ENCODE measurements around the gene GPX7. TPM values are rescaled to one million over a fixed set of nuclear protein-coding genes. Genes with fewer than 3 reads are reported as not detected.
"Not testable (repeated sequence)": the region's sequence is repeated elsewhere in the genome, so short reads cannot be mapped to it uniquely, and the experiment has no call there.

GPX7 gene
- total and polyA plus RNA-seq, 5 donors, result 9.4 to 13.9 (median 11.8) TPM

DNA sequence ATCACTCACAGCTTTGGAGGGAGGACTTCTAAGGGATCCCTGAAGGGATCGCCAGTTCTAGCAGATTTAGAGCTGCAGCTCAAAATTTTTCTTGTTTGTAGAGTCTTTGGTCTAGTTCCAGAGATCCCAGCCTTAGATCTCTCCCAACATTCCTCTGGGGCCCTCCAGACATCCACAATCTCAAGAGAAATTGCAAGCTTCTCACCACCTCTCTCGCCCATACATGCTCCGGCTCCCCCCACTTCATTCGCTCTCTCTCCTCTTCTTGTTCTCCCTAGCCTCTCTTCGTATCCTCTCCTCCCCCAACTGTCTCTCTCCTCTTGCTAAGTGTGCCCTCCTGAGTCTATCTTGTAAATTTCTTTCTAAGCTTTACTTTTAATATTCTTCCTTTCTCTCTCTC lies 34.2 kb upstream of the GPX7 start:
- H3K4me3 ChIP-seq (ENCODE audit: low read length), result no peak overlapping the region
- intact Hi-C loops (cut with DNase I), result no loop called here
- DNase-seq (no peak), ATAC-seq (no peak)
- WGBS, result 49% methylated on average over 5 of the region's 5 CpGs
- H3K9me3 ChIP-seq (ENCODE audit: control insufficient read depth, low read length), result no peaks in the 10 kb centered on the region
- no peaks in the 10 kb centered on the region for H3K27me3 ChIP-seq (ENCODE audit: control insufficient read depth, insufficient read depth)
- H3K27ac ChIP-seq (ENCODE audit: low read length), result no peak overlapping the region
- H3K4me1 ChIP-seq (ENCODE audit: control insufficient read depth, insufficient read depth, low read length), result no peaks in the 10 kb centered on the region

DNA sequence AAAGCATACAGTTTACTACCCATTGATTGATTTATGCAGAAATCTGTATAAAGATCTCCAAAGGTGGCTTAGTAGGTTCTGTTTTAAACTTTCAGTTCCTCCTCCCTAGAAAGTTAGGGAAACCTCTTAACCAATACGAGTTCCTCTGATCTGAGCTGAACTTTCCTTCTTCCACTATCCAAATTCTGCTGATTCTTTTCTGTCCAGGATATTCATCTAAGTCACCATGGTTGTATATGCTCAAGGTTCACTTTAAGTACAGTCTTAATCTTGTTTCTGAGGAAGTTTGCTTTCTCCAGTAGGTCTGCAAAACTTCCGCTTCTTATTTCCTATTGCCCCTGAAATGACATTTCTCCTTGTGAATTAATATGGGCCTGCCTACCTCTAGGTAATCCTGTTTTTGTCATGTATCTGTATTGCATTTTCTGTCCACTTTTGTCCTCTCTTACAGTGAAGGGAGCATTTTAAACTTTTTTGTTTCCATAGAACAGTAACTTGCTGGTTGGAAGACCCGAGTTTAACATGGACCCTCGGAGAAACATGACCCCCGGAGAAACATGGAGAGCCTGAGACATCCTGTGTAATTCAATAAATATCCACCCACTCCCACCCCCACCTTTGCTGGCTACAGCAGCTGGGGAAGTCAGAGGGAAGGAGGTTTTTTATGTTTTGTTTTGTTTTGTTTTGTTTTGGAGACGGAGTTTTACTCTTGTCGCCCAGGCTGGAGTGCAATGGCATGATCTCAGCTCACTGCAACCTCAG lies 32.5 kb upstream of the GPX7 start:
- 48% methylated on average over 7 of the region's 7 CpGs for WGBS
- intact Hi-C loops (cut with DNase I), result no loop called here
- Histone ChIP-seq H3K27me3 (ENCODE audit: control insufficient read depth, insufficient read depth) (no peaks in the 10 kb centered on the region), H3K4me3 (ENCODE audit: low read length) (no peak overlapping the region), H3K27ac (ENCODE audit: low read length) (no peak overlapping the region), H3K4me1 (ENCODE audit: control insufficient read depth, insufficient read depth, low read length) (no peaks in the 10 kb centered on the region), H3K9me3 (ENCODE audit: control insufficient read depth, low read length) (no peaks in the 10 kb centered on the region)
- DNase-seq (no peak), ATAC-seq (no peak)

DNA sequence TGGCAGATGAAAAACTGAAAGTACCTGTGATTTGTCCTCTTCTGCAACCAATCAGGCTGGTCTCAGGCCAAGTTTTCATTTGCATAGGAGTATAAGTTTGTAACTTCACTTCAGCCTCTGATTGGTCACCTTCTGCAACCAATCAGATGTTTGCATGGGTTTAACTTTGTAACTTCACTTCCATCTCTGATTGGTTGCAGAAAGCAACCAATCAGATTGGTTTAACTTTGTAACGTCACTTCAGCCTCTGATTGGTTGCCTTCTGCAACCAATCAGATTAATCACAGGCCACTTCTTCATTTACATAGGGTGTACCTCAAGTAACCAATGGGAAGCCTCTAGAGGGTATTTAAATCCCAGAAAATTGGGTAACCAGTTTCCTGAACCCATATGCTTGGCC lies 30.4 kb upstream of the GPX7 start:
- Histone ChIP-seq H3K27me3 (ENCODE audit: control insufficient read depth, insufficient read depth) (no peaks in the 10 kb centered on the region), H3K27ac (ENCODE audit: low read length) (no peak overlapping the region), H3K9me3 (ENCODE audit: control insufficient read depth, low read length) (no peaks in the 10 kb centered on the region), H3K4me3 (ENCODE audit: low read length) (no peak overlapping the region), H3K4me1 (ENCODE audit: control insufficient read depth, insufficient read depth, low read length) (no peaks in the 10 kb centered on the region)
- no peak for DNase-seq
- no peak for ATAC-seq
- 75% methylated on average over 1 of the region's 1 CpG for WGBS
- intact Hi-C loops (cut with DNase I), result no loop called here

DNA sequence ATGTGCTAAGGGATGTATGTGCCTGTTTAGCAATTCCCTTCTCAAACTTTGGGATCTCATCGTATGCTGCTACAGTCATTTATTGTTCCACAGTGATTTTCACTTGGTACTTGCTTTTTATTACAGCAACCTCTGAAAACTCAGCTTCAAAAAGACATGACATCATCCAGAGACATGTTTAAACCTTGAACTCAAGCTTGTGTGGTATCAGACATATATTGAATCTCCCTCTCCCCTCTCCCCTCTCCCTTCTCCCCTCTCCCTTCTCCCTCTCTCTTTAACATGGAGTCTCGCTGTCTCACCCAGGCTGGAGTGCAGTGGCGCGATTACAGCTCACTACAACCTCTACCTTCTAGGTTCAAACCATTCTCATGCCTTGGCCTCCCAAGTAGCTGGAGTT lies 29.8 kb upstream of the GPX7 start:
- ATAC-seq, result no peak
- Histone ChIP-seq H3K27ac (ENCODE audit: low read length) (no peak overlapping the region), H3K4me1 (ENCODE audit: control insufficient read depth, insufficient read depth, low read length) (no peaks in the 10 kb centered on the region), H3K4me3 (ENCODE audit: low read length) (no peak overlapping the region), H3K27me3 (ENCODE audit: control insufficient read depth, insufficient read depth) (no peaks in the 10 kb centered on the region), H3K9me3 (ENCODE audit: control insufficient read depth, low read length) (no peaks in the 10 kb centered on the region)
- intact Hi-C loops (cut with DNase I), result no loop called here
- 95% methylated on average over 4 of the region's 4 CpGs for WGBS
- DNase-seq, result no peak

DNA sequence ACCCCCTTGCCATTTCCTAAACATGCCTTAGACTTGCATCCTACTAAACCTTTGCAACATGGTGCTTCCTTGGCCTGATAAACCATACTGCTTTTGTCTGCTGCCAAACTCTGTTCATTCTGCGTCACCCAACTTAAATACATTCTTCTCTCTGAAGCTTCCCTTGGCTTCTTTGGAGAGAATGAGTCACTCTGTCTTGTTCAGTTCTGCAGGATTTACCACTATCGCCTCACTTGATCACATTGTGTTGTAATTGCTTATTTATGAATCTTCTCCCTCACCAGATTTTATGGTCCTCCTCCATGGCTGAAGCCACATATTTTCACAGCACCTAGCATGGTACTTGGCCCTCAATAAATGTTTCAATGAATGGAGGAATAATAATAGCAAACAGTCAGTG lies 27.6 kb upstream of the GPX7 start:
- ATAC-seq (no peak), DNase-seq (no peak)
- WGBS, result 76% methylated on average over 2 of the region's 2 CpGs
- Histone ChIP-seq H3K4me3 (ENCODE audit: low read length) (no peak overlapping the region), H3K27ac (ENCODE audit: low read length) (no peak overlapping the region), H3K4me1 (ENCODE audit: control insufficient read depth, insufficient read depth, low read length) (no peaks in the 10 kb centered on the region), H3K9me3 (ENCODE audit: control insufficient read depth, low read length) (no peaks in the 10 kb centered on the region), H3K27me3 (ENCODE audit: control insufficient read depth, insufficient read depth) (no peaks in the 10 kb centered on the region)
- intact Hi-C loops (cut with DNase I), result no loop called here

DNA sequence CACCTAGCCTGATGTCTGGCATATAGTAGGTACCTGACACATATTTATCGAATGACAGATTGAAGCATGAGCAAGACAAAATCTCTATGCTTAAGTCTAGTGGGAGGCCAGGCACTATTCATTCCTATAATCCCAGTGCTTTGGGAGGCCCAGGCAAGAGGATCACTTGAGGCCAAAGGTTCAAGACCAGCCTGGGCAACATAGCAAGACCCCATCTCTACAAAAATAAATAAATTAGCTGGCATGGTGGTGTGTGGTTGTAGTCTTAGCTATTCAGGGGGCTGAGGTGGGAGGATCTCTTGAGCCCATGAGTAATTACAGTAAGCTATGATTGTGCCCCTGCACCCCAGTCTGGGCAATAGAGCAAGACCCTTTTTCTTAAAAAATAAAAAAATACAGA lies 26.1 kb upstream of the GPX7 start:
- no peak overlapping the region for H3K27ac ChIP-seq (ENCODE audit: low read length)
- no peaks in the 10 kb centered on the region for H3K27me3 ChIP-seq (ENCODE audit: control insufficient read depth, insufficient read depth)
- no peaks in the 10 kb centered on the region for H3K9me3 ChIP-seq (ENCODE audit: control insufficient read depth, low read length)
- no peak for ATAC-seq
- 94% methylated on average over 1 of the region's 1 CpG for WGBS
- DNase-seq, result no peak
- intact Hi-C loops (cut with DNase I), result no loop called here
- H3K4me1 ChIP-seq (ENCODE audit: control insufficient read depth, insufficient read depth, low read length), result no peaks in the 10 kb centered on the region
- no peak overlapping the region for H3K4me3 ChIP-seq (ENCODE audit: low read length)

DNA sequence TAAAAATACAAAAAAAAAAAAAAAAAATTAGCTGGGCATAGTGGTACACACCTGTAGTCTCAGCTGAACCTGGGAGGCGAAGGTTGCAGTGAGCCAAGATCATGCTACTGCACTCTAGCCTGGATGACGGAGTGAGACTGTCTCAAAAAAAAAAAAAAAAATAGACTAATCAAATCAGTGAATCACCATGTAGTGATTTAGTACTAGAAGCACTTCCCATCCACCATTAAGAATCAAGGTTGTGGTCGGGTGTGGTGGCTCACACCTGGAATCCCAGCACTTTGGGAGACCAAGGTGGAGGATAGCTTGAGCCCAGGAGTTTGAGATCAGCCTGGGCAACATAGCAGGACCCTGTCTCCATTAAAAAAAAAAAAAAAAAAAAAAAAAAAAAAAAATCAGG lies 24.1 kb upstream of the GPX7 start:
- H3K27ac ChIP-seq (ENCODE audit: low read length); H3K27me3 ChIP-seq (ENCODE audit: control insufficient read depth, insufficient read depth); DNase-seq; H3K4me3 ChIP-seq (ENCODE audit: low read length); intact Hi-C loops (cut with DNase I); H3K4me1 ChIP-seq (ENCODE audit: control insufficient read depth, insufficient read depth, low read length); H3K9me3 ChIP-seq (ENCODE audit: control insufficient read depth, low read length); ATAC-seq: not testable (repeated sequence)
- WGBS, result 93% methylated on average over 3 of the region's 3 CpGs

DNA sequence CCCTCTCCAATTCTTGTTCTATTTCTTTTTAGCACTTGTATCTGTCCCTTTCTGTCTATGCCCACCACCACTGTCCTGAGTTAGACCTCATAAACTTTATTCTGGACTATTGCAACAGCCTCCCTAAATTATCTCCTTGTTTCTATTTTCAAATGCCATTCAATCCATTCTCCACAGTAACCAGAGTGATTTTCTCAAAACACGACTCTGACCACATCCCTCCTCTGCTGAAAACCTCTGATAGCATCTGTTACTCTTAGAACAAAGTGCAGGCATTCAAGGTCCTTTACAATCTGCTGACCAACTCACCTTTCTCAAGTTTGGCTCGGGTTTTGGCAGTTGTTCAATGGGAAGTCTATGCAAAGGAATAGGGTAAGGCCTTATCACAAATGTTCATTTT lies 22.8 kb upstream of the GPX7 start:
- no peaks in the 10 kb centered on the region for H3K9me3 ChIP-seq (ENCODE audit: control insufficient read depth, low read length)
- no peak for DNase-seq
- intact Hi-C loops (cut with DNase I), result no loop called here
- no peak overlapping the region for H3K27ac ChIP-seq (ENCODE audit: low read length)
- no peaks in the 10 kb centered on the region for H3K27me3 ChIP-seq (ENCODE audit: control insufficient read depth, insufficient read depth)
- WGBS, result 21% methylated on average over 2 of the region's 2 CpGs
- no peaks in the 10 kb centered on the region for H3K4me1 ChIP-seq (ENCODE audit: control insufficient read depth, insufficient read depth, low read length)
- no peak overlapping the region for H3K4me3 ChIP-seq (ENCODE audit: low read length)
- no peak for ATAC-seq

DNA sequence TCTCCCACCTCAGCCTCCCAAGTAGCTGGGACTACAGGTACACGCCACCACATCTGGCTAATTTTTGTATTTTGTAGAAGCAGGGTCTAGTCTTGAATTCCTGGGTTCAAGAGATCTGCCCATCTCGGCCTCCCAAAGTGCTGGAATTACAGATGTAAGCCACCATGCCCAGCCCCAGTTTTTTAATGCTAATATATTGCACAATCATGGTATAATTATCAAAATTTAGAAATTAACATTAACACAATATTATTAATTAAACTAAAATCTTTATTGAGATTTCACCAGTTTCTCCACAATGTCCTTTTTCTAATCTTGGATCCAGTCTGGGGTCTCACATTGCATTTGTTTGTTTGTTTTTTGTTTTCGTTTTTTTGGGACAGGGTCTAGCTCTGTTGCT lies 21.9 kb upstream of the GPX7 start:
- no peak for DNase-seq
- H3K27ac ChIP-seq (ENCODE audit: low read length), result no peak overlapping the region
- intact Hi-C loops (cut with DNase I), result no loop called here
- no peaks in the 10 kb centered on the region for H3K9me3 ChIP-seq (ENCODE audit: control insufficient read depth, low read length)
- no peaks in the 10 kb centered on the region for H3K4me1 ChIP-seq (ENCODE audit: control insufficient read depth, insufficient read depth, low read length)
- 95% methylated on average over 3 of the region's 3 CpGs for WGBS
- no peak for ATAC-seq
- H3K4me3 ChIP-seq (ENCODE audit: low read length), result no peak overlapping the region
- no peaks in the 10 kb centered on the region for H3K27me3 ChIP-seq (ENCODE audit: control insufficient read depth, insufficient read depth)

DNA sequence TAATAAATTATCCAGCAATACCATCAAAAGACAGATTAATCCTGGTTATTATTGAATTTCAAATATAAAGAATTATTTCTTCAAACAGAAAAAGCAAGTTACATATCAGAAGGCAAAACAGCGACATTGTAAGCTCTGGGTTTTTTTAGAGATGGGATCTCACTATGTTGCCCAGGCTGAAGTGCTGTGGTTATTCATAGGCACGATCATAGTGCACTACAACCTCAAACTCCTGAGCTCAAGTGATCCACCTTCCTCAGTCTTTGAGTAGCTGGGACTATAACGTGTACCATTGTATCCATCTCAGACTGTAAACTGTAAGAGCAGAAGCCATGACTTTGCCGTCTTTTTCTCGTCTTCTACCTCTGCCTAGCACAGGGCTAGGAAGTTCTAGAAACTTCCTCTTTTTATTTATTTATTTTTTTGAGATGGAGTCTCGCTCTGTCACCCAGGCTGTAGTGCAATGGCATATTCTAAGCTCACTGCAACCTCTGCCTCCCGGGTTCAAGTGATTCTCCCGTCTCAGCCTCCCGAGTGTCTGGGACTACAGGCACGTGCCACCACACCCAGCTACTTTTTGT lies 20.0 kb upstream of the GPX7 start:
- 92% methylated on average over 10 of the region's 10 CpGs for WGBS
- intact Hi-C loops (cut with DNase I), result no loop called here
- ATAC-seq, result no peak

DNA sequence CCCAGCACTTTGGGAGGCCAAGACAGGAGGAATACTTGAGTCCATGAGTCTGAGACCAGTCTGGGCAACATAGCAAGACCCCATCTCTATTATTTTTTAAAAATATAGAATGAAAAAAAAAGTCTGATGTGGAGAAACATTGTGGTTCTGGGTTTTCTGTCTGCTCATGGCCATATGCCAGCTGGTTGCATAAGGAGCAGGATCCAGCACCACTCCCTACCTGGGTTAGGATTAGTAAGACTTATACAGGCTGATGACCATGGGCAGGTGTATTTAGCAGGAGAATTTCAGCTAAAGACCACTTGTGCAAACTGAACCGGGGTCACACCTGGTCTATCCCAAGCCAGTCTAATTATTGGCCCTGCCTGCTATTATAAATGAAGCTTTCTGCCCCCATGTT lies 16.7 kb upstream of the GPX7 start:
- Histone ChIP-seq H3K27ac (ENCODE audit: low read length) (no peak overlapping the region), H3K9me3 (ENCODE audit: control insufficient read depth, low read length) (no peaks in the 10 kb centered on the region), H3K4me1 (ENCODE audit: control insufficient read depth, insufficient read depth, low read length) (no peaks in the 10 kb centered on the region), H3K27me3 (ENCODE audit: control insufficient read depth, insufficient read depth) (no peaks in the 10 kb centered on the region), H3K4me3 (ENCODE audit: low read length) (no peak overlapping the region)
- DNase-seq (no peak), ATAC-seq (no peak)
- intact Hi-C loops (cut with DNase I), result no loop called here
- WGBS, result 88% methylated on average over 1 of the region's 1 CpG

More for the DNA sequence above, 20.0 kb upstream of the GPX7 start:
- H3K9me3 ChIP-seq (ENCODE audit: control insufficient read depth, low read length), result no peaks in the 10 kb centered on the region
- no peaks in the 10 kb centered on the region for H3K27me3 ChIP-seq (ENCODE audit: control insufficient read depth, insufficient read depth)
- no peak overlapping the region for H3K27ac ChIP-seq (ENCODE audit: low read length)
- no peak overlapping the region for H3K4me3 ChIP-seq (ENCODE audit: low read length)
- no peaks in the 10 kb centered on the region for H3K4me1 ChIP-seq (ENCODE audit: control insufficient read depth, insufficient read depth, low read length)
- no peak for DNase-seq

DNA sequence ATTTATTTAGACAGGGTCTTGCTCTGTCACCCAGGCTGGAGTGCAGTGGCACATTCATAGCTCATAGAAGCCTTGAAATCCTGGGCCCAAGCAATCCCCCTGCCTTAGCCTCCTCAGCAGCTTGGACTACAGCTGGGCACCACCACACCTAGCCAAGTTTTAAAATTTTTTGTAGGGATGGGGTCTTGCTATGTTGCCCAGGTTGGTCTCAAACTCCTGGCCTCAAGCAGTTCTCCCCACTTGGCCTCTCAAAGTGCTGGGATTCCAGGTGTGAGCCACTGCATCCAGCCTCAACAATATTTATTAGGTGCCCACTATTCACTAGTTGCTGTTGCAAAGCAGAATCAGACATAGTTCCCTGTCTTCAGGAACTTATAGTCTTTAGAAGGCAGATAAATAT lies 14.1 kb upstream of the GPX7 start:
- Histone ChIP-seq H3K27ac (ENCODE audit: low read length) (no peak overlapping the region), H3K4me1 (ENCODE audit: control insufficient read depth, insufficient read depth, low read length) (no peaks in the 10 kb centered on the region), H3K4me3 (ENCODE audit: low read length) (no peak overlapping the region), H3K27me3 (ENCODE audit: control insufficient read depth, insufficient read depth) (no peaks in the 10 kb centered on the region), H3K9me3 (ENCODE audit: control insufficient read depth, low read length) (no peaks in the 10 kb centered on the region)
- intact Hi-C loops (cut with DNase I), result no loop called here
- DNase-seq, result no peak
- ATAC-seq, result no peak
